ENCODE measurements around the gene DHX38.

DNA sequence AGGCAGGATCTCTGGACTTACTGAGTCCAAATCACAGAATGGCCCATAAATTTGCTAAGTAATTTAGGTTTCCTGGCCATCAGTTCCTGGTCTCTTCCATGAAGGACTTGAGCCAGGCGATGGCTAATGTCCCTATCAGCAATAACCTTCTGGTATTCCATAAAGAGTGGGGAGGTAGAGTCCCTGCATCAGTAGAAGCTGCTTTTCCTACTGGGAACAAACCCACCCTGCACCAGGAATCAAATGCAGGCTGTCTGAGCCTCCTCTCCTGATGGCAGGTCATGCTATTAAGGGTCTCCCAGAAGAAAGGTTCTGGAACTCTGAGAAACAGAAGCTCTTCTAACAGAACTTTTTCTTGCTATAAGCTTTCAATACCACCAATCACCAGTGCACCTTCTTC, 32.1 kb upstream of the DHX38 start:
- no peak for TF ChIP-seq CTCF (IDR thresholded peaks at IDR 0.05)
- no peak for TF ChIP-seq POLR2A (IDR thresholded peaks at IDR 0.05)
- no peak for TF ChIP-seq POLR2AphosphoS5 (IDR thresholded peaks at IDR 0.05)

Measured in breast epithelium (tissue), 3 donors.